HG03159 (cell line): Measurements from ENCODE around the gene FADS3.
A peak's percentile ranks its signal among the peaks of the same experiment; 100 is the strongest.

Source experiments
- ATAC-seq: cut with Tn5 transposase; IDR thresholded peaks from one replicate; pipeline ENCODE4 v1.9.1; 2021; ENCODE audit warnings: mild to moderate bottlenecking, moderate library complexity; ENCODE audit not compliant: unreplicated experiment

FADS3 gene

GRCh38 chr11:61900251-61900650 lies 8.9 kb upstream of the FADS3 start:
- ATAC-seq = no peak

GRCh38 chr11:61899146-61899841 lies 7.9 kb upstream of the FADS3 start:
- peak; percentile 69 for ATAC-seq

- ATAC-seq = no peak
These were observed 6.9 kb upstream of the FADS3 start for GRCh38 chr11:61898247-61898582.

GRCh38 chr11:61897387-61898246 lies 6.3 kb upstream of the FADS3 start:
- ATAC-seq = no peak

- ATAC-seq = no peak
These were observed 5.5 kb upstream of the FADS3 start for GRCh38 chr11:61896665-61897386.

GRCh38 chr11:61895718-61896059 lies 4.3 kb upstream of the FADS3 start:
- no peak for ATAC-seq

GRCh38 chr11:61895046-61895717 lies 3.8 kb upstream of the FADS3 start:
- ATAC-seq = no peak

- ATAC-seq = no peak
These were observed 2.6 kb upstream of the FADS3 start for GRCh38 chr11:61893981-61894380.

GRCh38 chr11:61892085-61892370 lies 683 bp upstream of the FADS3 start:
- ATAC-seq = peak; percentile 40

- ATAC-seq = no peak
These were observed 615 bp downstream of the FADS3 start for GRCh38 chr11:61890529-61891330.

- no peak for ATAC-seq
These were observed 1.5 kb downstream of the FADS3 start for GRCh38 chr11:61889831-61890230.

- no peak for ATAC-seq
These were observed 2.8 kb downstream of the FADS3 start for GRCh38 chr11:61888590-61888989.

- ATAC-seq = no peak
These were observed 3.4 kb downstream of the FADS3 start for GRCh38 chr11:61887839-61888494.

- no peak for ATAC-seq
These were observed 4.7 kb downstream of the FADS3 start for GRCh38 chr11:61886643-61887042.

GRCh38 chr11:61885784-61886580 lies 5.4 kb downstream of the FADS3 start:
- ATAC-seq = no peak

- ATAC-seq = no peak
These were observed 6.1 kb downstream of the FADS3 start for GRCh38 chr11:61885166-61885778.

GRCh38 chr11:61883947-61884346 lies 7.4 kb downstream of the FADS3 start:
- ATAC-seq = no peak

- ATAC-seq = no peak
These were observed 8.0 kb downstream of the FADS3 start for GRCh38 chr11:61883327-61883726.

- no peak for ATAC-seq
These were observed 8.5 kb downstream of the FADS3 start for GRCh38 chr11:61882879-61883278.
